ENCODE data around the gene ZNF595. TPM values are rescaled to one million over a fixed set of nuclear protein-coding genes. Genes with fewer than 3 reads are reported as not detected.
A peak's percentile ranks its signal among the peaks of the same experiment; 100 is the strongest.

The ZNF595 gene
- total RNA-seq, 1 experiment from 2014 or later: 12.5 TPM

GRCh38 chr4:124275-125081 lies 71.4 kb downstream of the ZNF595 start, which contains the start of gene ZNF718:
Gene ZNF718, plus strand, starts transcription at chr4:124501. Its CDS starts 170 bp downstream, at chr4:124671.
- Histone ChIP-seq H2BK120ac (ENCODE audit: low read depth, low read length, poor library complexity, severe bottlenecking) (no peak within 1 kb of the TSS), H3K27me3 (ENCODE audit: insufficient read depth, low read length) (no peaks in the 10 kb centered on the region), H3K79me1 (ENCODE audit: insufficient read depth, low read depth, low read length, poor library complexity, severe bottlenecking) (no peaks in the 10 kb centered on the region), H3K23ac (ENCODE audit: insufficient read length, low read depth, low read length) (no peak within 1 kb of the TSS), H4K5ac (ENCODE audit: insufficient read length, low read depth, low read length) (peak within 1 kb of the TSS; percentile 85), H3T11ph (ENCODE audit: low read length) (no peak within 1 kb of the TSS), H3K27ac (ENCODE audit: insufficient read length, low read depth, low read length) (peak within 1 kb of the TSS; percentile 50), H3K56ac (ENCODE audit: insufficient read length, low read depth, low read length) (peak within 1 kb of the TSS; percentile 63), H2AFZ (ENCODE audit: low read length) (no peak within 1 kb of the TSS), H2BK20ac (ENCODE audit: low read depth, low read length, poor library complexity, severe bottlenecking) (no peak within 1 kb of the TSS), H4K91ac (ENCODE audit: insufficient read length, low read depth, low read length) (no peak within 1 kb of the TSS), H4K8ac (replicated peaks; ENCODE audit: insufficient read length, low read depth, low read length) (no peak within 1 kb of the TSS), H2BK12ac (ENCODE audit: insufficient read length, low read depth, low read length) (no peak within 1 kb of the TSS), H3K18ac (ENCODE audit: insufficient read length, low read depth, low read length) (peak within 1 kb of the TSS; percentile 100), H2AK5ac (ENCODE audit: insufficient read length, low read length) (no peak within 1 kb of the TSS), H2BK15ac (ENCODE audit: low read depth, low read length) (no peak within 1 kb of the TSS), H4K20me1 (ENCODE audit: control insufficient read depth, insufficient read depth, insufficient read length) (no peaks in the 10 kb centered on the region), H3K4ac (ENCODE audit: low read depth, low read length) (no peak within 1 kb of the TSS), H3K4me1 (ENCODE audit: insufficient read depth, low read length) (no peaks in the 10 kb centered on the region), H3K9ac (ENCODE audit: extremely low read depth, insufficient read length, low read length) (peak within 1 kb of the TSS; percentile 100), H2BK5ac (ENCODE audit: insufficient read length, low read length) (peak within 1 kb of the TSS; percentile 83), H3K9me3 (ENCODE audit: control insufficient read depth, low read depth, low read length) (no peaks in the 10 kb centered on the region), H3K79me2 (ENCODE audit: insufficient read depth, low read length) (peaks cover 16% of the 10 kb centered on the region), H3K14ac (ENCODE audit: insufficient read depth, low read length) (peak within 1 kb of the TSS; percentile 100), H3K4me2 (ENCODE audit: insufficient read depth, insufficient read length, low read length) (peak within 1 kb of the TSS; percentile 52), H3K23me2 (ENCODE audit: insufficient read length, low read depth, low read length, poor library complexity, severe bottlenecking) (peaks cover 9% of the 10 kb centered on the region)
- H3K27ac Mint-ChIP-seq: peak within 1 kb of the TSS; percentile 99 to 100 (median 100)
- peaks cover 18 to 32% (median 21%) of the 10 kb centered on the region in 3 experiments for H3K36me3 Mint-ChIP-seq (ENCODE audit: insufficient read depth in 1 of 3, low read depth in 3 of 3)
- no CpG with 5 or more reads among the region's 44 CpGs for WGBS (ENCODE audit: extremely low coverage, insufficient read length, low lambda C conversion rate)
- peaks cover 34 to 54% of the 10 kb centered on the region in 2 experiments for H3K9me3 Mint-ChIP-seq
- no peak for TF ChIP-seq CTCF (conservative IDR thresholded peaks at IDR 0.05)
- H3K27me3 Mint-ChIP-seq (ENCODE audit: low read depth): peaks cover 2% of the 10 kb centered on the region; the same call in 1 of the 2 replicates
- H3K4me3 Mint-ChIP-seq: peak within 1 kb of the TSS; percentile 98 to 100
- peak; percentile 97 for DNase-seq
- H3K4me1 Mint-ChIP-seq: peaks cover 6 to 10% of the 10 kb centered on the region in 2 experiments

Measured in H9 (cell line).